HEK293 (cell line): ENCODE measurements around the gene PHF10.
A peak's percentile ranks its signal among the peaks of the same experiment; 100 is the strongest.

ENCODE experiments used
- KLF1 ChIP-seq: fragments of 450-650 bp; formaldehyde crosslinking; IDR thresholded peaks from 2 replicates; pipeline ENCODE4 v1.5.1; 2016; ENCODE audit warnings: missing biosample characterization, missing genetic modification characterization
- KLF17 ChIP-seq: fragments of 450-650 bp; formaldehyde crosslinking; IDR thresholded peaks from 2 replicates; pipeline ENCODE4 v1.5.1; 2016; ENCODE audit warnings: missing biosample characterization, missing genetic modification characterization
- KLF8 ChIP-seq: fragments of 450-650 bp; formaldehyde crosslinking; IDR thresholded peaks from 2 replicates; pipeline ENCODE4 v1.5.1; 2016; ENCODE audit warnings: missing biosample characterization, missing genetic modification characterization
- MEIS1 ChIP-seq: sonication (generic); formaldehyde crosslinking; IDR thresholded peaks from 2 replicates; pipeline ENCODE4 v1.8.1; 2022; ENCODE audit warnings: missing genetic modification reagents, mild to moderate bottlenecking, borderline replicate concordance
- SP3 ChIP-seq: fragments of 450-650 bp; formaldehyde crosslinking; IDR thresholded peaks from 2 replicates; pipeline ENCODE4 v1.5.1; 2016; ENCODE audit warnings: missing biosample characterization, missing genetic modification characterization
- SP7 ChIP-seq: fragments of 450-650 bp; formaldehyde crosslinking; IDR thresholded peaks from 2 replicates; pipeline ENCODE4 v1.5.1; 2016; ENCODE audit warnings: missing biosample characterization, missing genetic modification characterization
- TRIM28 ChIP-seq: IDR thresholded peaks from 2 replicates; pipeline ENCODE4 v1.6.1; 2011; ENCODE audit warnings: low read length, control low read depth, borderline replicate concordance
- WT1 ChIP-seq: fragments of 450-650 bp; formaldehyde crosslinking; IDR thresholded peaks from 2 replicates; pipeline ENCODE4 v1.5.1; 2016; ENCODE audit warnings: missing biosample characterization, missing genetic modification characterization
- ZBTB10 ChIP-seq: fragments of 450-650 bp; formaldehyde crosslinking; IDR thresholded peaks from 2 replicates; pipeline ENCODE4 v1.5.1; 2016; ENCODE audit warnings: missing biosample characterization, missing genetic modification characterization
- ZBTB17 ChIP-seq: fragments of 450-650 bp; formaldehyde crosslinking; IDR thresholded peaks from 2 replicates; pipeline ENCODE4 v1.5.1; 2016; ENCODE audit warnings: missing biosample characterization, missing genetic modification characterization
- ZNF146 ChIP-seq: fragments of 450-650 bp; formaldehyde crosslinking; IDR thresholded peaks from 2 replicates; pipeline ENCODE4 v1.5.1; 2016; ENCODE audit warnings: missing biosample characterization, missing genetic modification characterization
- ZNF174 ChIP-seq: fragments of 450-650 bp; formaldehyde crosslinking; IDR thresholded peaks from 2 replicates; pipeline ENCODE4 v1.5.0; 2017; ENCODE audit warnings: missing biosample characterization, mild to moderate bottlenecking, missing genetic modification characterization
- ZNF175 ChIP-seq: fragments of 450-650 bp; formaldehyde crosslinking; IDR thresholded peaks from 2 replicates; pipeline ENCODE4 v1.5.1; 2016; ENCODE audit warnings: missing biosample characterization, missing genetic modification characterization
- ZNF19 ChIP-seq: fragments of 450-650 bp; formaldehyde crosslinking; IDR thresholded peaks from 2 replicates; pipeline ENCODE4; 2016; ENCODE audit warnings: missing biosample characterization, missing genetic modification characterization, low read depth
- ZNF26 ChIP-seq: fragments of 450-650 bp; formaldehyde crosslinking; IDR thresholded peaks from 2 replicates; pipeline ENCODE4 v1.5.1; 2016; ENCODE audit warnings: missing biosample characterization, missing genetic modification characterization
- ZNF274 ChIP-seq, 2 experiments: fragments of 200-500 bp in 1 of 2; fragments of 450-650 bp in 1 of 2; sonication (Bioruptor generic) in 1 of 2; formaldehyde crosslinking in 1 of 2; IDR thresholded peaks; 2 replicates each; pipeline versions ENCODE4 v1.5.1 to v1.6.1; 2014 to 2016; ENCODE audit warnings: borderline replicate concordance in 1 of 2, inconsistent platforms in 1 of 2, low read length in 1 of 2, missing biosample characterization in 1 of 2, missing genetic modification characterization in 1 of 2
- ZNF292 ChIP-seq: fragments of 450-650 bp; formaldehyde crosslinking; IDR thresholded peaks from 2 replicates; pipeline ENCODE4 v1.5.1; 2016; ENCODE audit warnings: low read depth, missing biosample characterization, missing genetic modification characterization, borderline replicate concordance
- ZNF302 ChIP-seq: fragments of 450-650 bp; formaldehyde crosslinking; IDR thresholded peaks from 2 replicates; pipeline ENCODE4 v1.5.1; 2016; ENCODE audit warnings: missing biosample characterization, missing genetic modification characterization, low read depth
- ZNF341 ChIP-seq: fragments of 450-650 bp; formaldehyde crosslinking; IDR thresholded peaks from 2 replicates; pipeline ENCODE4; 2016; ENCODE audit warnings: low read depth, missing biosample characterization, missing genetic modification characterization
- ZNF473 ChIP-seq: fragments of 450-650 bp; formaldehyde crosslinking; IDR thresholded peaks from 2 replicates; pipeline ENCODE4 v1.5.1; 2017; ENCODE audit warnings: missing biosample characterization, missing genetic modification characterization
- ZNF645 ChIP-seq: fragments of 450-650 bp; formaldehyde crosslinking; IDR thresholded peaks from 2 replicates; pipeline ENCODE4; 2016; ENCODE audit warnings: missing biosample characterization, missing genetic modification characterization
- ZNF830 ChIP-seq: fragments of 450-650 bp; IDR thresholded peaks from 2 replicates; pipeline ENCODE4 v1.5.0; 2018; ENCODE audit warnings: missing biosample characterization, missing genetic modification characterization, low read depth, mild to moderate bottlenecking, moderate library complexity
- ZNF837 ChIP-seq: fragments of 450-650 bp; formaldehyde crosslinking; IDR thresholded peaks from 2 replicates; pipeline ENCODE4 v1.5.1; 2016; ENCODE audit warnings: missing biosample characterization, missing genetic modification characterization
- ZNF843 ChIP-seq: fragments of 450-650 bp; formaldehyde crosslinking; IDR thresholded peaks from 2 replicates; pipeline ENCODE4 v1.5.1; 2016; ENCODE audit warnings: missing biosample characterization, missing genetic modification characterization
- ZSCAN16 ChIP-seq: fragments of 450-650 bp; formaldehyde crosslinking; IDR thresholded peaks from 2 replicates; pipeline ENCODE4 v1.5.1; 2016; ENCODE audit warnings: missing biosample characterization, missing genetic modification characterization
- ZSCAN4 ChIP-seq: fragments of 450-650 bp; formaldehyde crosslinking; IDR thresholded peaks from 2 replicates; pipeline ENCODE4 v1.5.1; 2017; ENCODE audit warnings: missing biosample characterization, missing genetic modification characterization
- ZXDB ChIP-seq: fragments of 450-650 bp; formaldehyde crosslinking; IDR thresholded peaks from 2 replicates; pipeline ENCODE4 v1.5.1; 2016; ENCODE audit warnings: missing biosample characterization, missing genetic modification characterization
- TF ChIP-seq, protein P1 (sequence below): fragments of 450-650 bp; formaldehyde crosslinking; IDR thresholded peaks from 2 replicates; pipeline ENCODE4 v1.5.1; 2016; ENCODE audit warnings: missing biosample characterization, missing genetic modification characterization

PHF10 gene

DNA sequence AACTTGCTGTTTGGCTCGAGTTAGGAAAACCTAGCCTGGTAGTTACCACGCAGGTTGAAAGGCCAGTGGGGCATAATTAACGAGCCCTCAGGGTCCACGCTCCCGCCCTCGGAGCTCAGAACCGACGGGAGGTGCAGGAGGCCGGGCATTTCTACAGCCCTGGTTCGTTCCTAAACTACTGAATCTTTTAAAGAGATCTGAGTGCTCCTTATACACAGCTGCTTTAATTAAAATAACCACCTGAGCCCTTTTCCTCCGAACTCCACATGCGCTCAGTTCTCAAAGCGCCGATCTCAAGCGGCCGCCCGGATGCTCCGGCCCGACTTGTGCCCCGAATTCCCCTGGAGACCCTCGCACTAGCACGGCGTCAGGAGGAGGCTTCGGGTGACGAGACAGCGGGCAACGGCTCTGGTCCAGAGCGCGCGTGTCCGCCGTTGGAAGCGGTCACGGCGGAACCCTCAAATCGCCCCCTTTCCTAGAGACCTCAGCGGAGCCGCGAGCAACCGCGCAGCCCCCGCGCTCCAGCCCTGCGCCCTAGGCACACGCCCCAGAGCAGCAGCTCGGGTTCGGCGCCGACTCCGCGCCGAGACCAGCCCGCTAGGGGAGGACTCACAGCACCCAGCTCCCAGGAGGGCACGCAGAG, 22.9 kb downstream of the PHF10 start (continued):
- TF ChIP-seq ZNF26 (tag by site-specific recombination) (no peak), ZNF302 (tag by site-specific recombination) (no peak), ZNF146 (tag by site-specific recombination) (no peak), ZBTB10 (tag by site-specific recombination) (no peak), ZNF274 (IDR thresholded peaks at IDR 0.05; ENCODE audit: low read length) (no peak), ZNF274 (tag by site-specific recombination; IDR thresholded peaks at IDR 0.05; ENCODE audit: borderline replicate concordance) (no peak), SP7 (tag by site-specific recombination) (peak; percentile 32; the same call in 1 of the 2 replicates), ZSCAN4 (tag by site-specific recombination) (no peak), ZNF830 (no peak), TRIM28 (no peak), ZBTB17 (peak; percentile 89), ZXDB (tag by site-specific recombination) (no peak), ZNF19 (tag by site-specific recombination) (no peak), ZNF473 (tag by site-specific recombination) (no peak), KLF17 (tag by site-specific recombination) (no peak; the same call in 1 of the 2 replicates), KLF8 (tag by site-specific recombination) (no peak), ZNF837 (tag by site-specific recombination) (no peak), WT1 (tag by site-specific recombination) (no peak), MEIS1 (CRISPR knock-in tag) (0 out of 2 replicates have a peak, but pooled peaks have one; percentile 9), ZSCAN16 (no peak), ZNF843 (no peak), KLF1 (tag by site-specific recombination) (no peak), ZNF341 (tag by site-specific recombination) (no peak), ZNF175 (no peak), SP3 (tag by site-specific recombination) (no peak), ZNF174 (no peak), ZNF292 (tag by site-specific recombination) (no peak), ZNF645 (tag by site-specific recombination) (no peak)
- TF ChIP-seq, protein P1, sequence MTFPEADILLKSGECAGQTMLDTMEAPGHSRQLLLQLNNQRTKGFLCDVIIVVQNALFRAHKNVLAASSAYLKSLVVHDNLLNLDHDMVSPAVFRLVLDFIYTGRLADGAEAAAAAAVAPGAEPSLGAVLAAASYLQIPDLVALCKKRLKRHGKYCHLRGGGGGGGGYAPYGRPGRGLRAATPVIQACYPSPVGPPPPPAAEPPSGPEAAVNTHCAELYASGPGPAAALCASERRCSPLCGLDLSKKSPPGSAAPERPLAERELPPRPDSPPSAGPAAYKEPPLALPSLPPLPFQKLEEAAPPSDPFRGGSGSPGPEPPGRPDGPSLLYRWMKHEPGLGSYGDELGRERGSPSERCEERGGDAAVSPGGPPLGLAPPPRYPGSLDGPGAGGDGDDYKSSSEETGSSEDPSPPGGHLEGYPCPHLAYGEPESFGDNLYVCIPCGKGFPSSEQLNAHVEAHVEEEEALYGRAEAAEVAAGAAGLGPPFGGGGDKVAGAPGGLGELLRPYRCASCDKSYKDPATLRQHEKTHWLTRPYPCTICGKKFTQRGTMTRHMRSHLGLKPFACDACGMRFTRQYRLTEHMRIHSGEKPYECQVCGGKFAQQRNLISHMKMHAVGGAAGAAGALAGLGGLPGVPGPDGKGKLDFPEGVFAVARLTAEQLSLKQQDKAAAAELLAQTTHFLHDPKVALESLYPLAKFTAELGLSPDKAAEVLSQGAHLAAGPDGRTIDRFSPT (tag by site-specific recombination), result no peak
